Aorta (tissue), 5 donors: ENCODE measurements around the gene SMCO2. TPM values are rescaled to one million over a fixed set of nuclear protein-coding genes. Genes with fewer than 3 reads are reported as not detected.

Experiments used
- ATAC-seq: fragments of 200-7000 bp; cut with Tn5 transposase; one replicate; pipeline ENCODE4 v1.9.1; 2022; ENCODE audit warnings: moderate library complexity; ENCODE audit not compliant: low FRiP score
- DNase-seq, 2 donors: peaks; one replicate each; pipeline ENCODE4 v3.0.0-alpha.2; 2020
- H3K27ac ChIP-seq, 2 donors: one replicate each; pipeline ENCODE4 v1.5.1; 2013; ENCODE audit warnings: low read length in 2 of 2, mild to moderate bottlenecking in 2 of 2, moderate library complexity in 2 of 2, control low read depth in 1 of 2, inconsistent platforms in 1 of 2, low read depth in 1 of 2
- H3K27me3 ChIP-seq, 2 donors: one replicate each; pipeline ENCODE4 v1.6.1; 2013; ENCODE audit warnings: control low read depth in 1 of 2, low read length in 1 of 2, mild to moderate bottlenecking in 1 of 2, moderate library complexity in 1 of 2; ENCODE audit not compliant: insufficient read depth in 2 of 2, control insufficient read depth in 1 of 2
- H3K36me3 ChIP-seq, 2 donors: one replicate each; pipeline ENCODE4 v1.6.1; 2013; ENCODE audit warnings: control low read depth in 1 of 2, low read length in 1 of 2, mild to moderate bottlenecking in 1 of 2; ENCODE audit not compliant: insufficient read depth in 2 of 2, control insufficient read depth in 1 of 2
- H3K4me1 ChIP-seq, 2 donors: one replicate each; pipeline ENCODE4 v1.6.1; 2013; ENCODE audit warnings: low read length in 2 of 2, control low read depth in 1 of 2, mild to moderate bottlenecking in 1 of 2, moderate library complexity in 1 of 2; ENCODE audit not compliant: insufficient read depth in 2 of 2, control insufficient read depth in 1 of 2
- H3K4me3 ChIP-seq, 2 donors: one replicate each; pipeline ENCODE4 v1.5.1; 2013; ENCODE audit warnings: low read length in 2 of 2, control low read depth in 1 of 2, mild to moderate bottlenecking in 1 of 2
- H3K9me3 ChIP-seq: one replicate; pipeline ENCODE4 v1.6.1; 2013; ENCODE audit warnings: mild to moderate bottlenecking, low read length; ENCODE audit not compliant: control insufficient read depth
- WGBS, 2 donors: extraction: QIAGEN DNeasy Blood & Tissue Kit; methylation state at CpG; one replicate each; pipeline ENCODE4 v1.1.7; 2013; 5-methylcytosine and 5-hydroxymethylcytosine counted together
- intact Hi-C, 2 donors: fragments of 100-400 bp; cut with DNase I; formaldehyde crosslinking; loops; one replicate each; pipeline versions ENCODE4 v1.14.2 to v1.15.0; 2022
- polyA plus RNA-seq, 2 donors: library from polyadenylated mRNA; stranded (reverse); fragments of 200-250 nt; gene quantifications; one replicate each; pipeline ENCODE4 v1.2.3, GENCODE V29; 2013
- total RNA-seq, 2 donors: library from RNA; stranded (reverse); fragmentation: NEBNext Ultra II Directional; extraction: Animal tissue kit (Norgen Biotek cat#: 25700); gene quantifications; one replicate each; pipeline ENCODE4 v1.2.1, GENCODE V29; 2021
- donor health status: healthy with polysubstance abuse.
- donor health status: Bipolar disorder and iron deficiency.
- donor health status: DM: no; HTN: no; CAD: no.
- donor health status: DM: no; HTN: no; CAD: no.
- donor health status: DM: yes; HTN: yes; CAD: no.

Gene SMCO2
- total and polyA plus RNA-seq, 4 donors, result 0.52 to 0.90 (median 0.72) TPM; not detected in 1

GRCh38 chr12:27551172-27551840, 104.8 kb downstream of the SMCO2 start:
- DNase-seq (no peak), ATAC-seq (no peak)
- 15 to 16% methylated on average over 9 of the region's 9 CpGs for WGBS, 2 donors
- Histone ChIP-seq H3K4me3 (no peak overlapping the region), H3K9me3 (no peaks in the 10 kb centered on the region), H3K4me1 (peaks cover 7 to 13% of the 10 kb centered on the region in 2 donors), H3K27ac (peak overlapping the region; percentile 37 to 54), H3K27me3 (no peaks in the 10 kb centered on the region), H3K36me3 (no peaks in the 10 kb centered on the region)
- intact Hi-C loops, result loop anchor here in 1 of 2 donors (5.0 kb wide), 2 partner anchors 46 to 66 kb away; no protein-coding TSS in a partner anchor

Other genes with a start within 250 kb of the SMCO2 start
- gene STK38L, start 202.4 kb upstream of the SMCO2 start, total RNA-seq, result 100 to 1,000 TPM; 218 to 414 TPM
- 10 to 100 TPM; 54.6 to 94.4 TPM for gene STK38L, start 202.4 kb upstream of the SMCO2 start, polyA plus RNA-seq
- gene BMAL2, start 113.9 kb upstream of the SMCO2 start, total RNA-seq, result 10 to 100 TPM; 18.1 to 22.6 TPM
- 1 to 10 TPM; 2.8 to 4.4 TPM for gene BMAL2, start 113.9 kb upstream of the SMCO2 start, polyA plus RNA-seq
- 100 to 1,000 TPM; 175 to 247 TPM for gene PPFIBP1, start 77.5 kb downstream of the SMCO2 start, total RNA-seq
- gene PPFIBP1, start 77.5 kb downstream of the SMCO2 start, polyA plus RNA-seq, result 10 to 100 TPM; 29.7 to 41.8 TPM
- 1 to 10 TPM; 4.3 to 6.6 TPM for gene REP15, start 249.7 kb downstream of the SMCO2 start, total RNA-seq
- gene REP15, start 249.7 kb downstream of the SMCO2 start, polyA plus RNA-seq, result 10 to 100 TPM in 1 of 2 donors, under 1 TPM in 1; 0.87 to 14.9 TPM